Measurements from ENCODE around the gene STXBP5L.
"Not testable (repeated sequence)": the region's sequence is repeated elsewhere in the genome, so short reads cannot be mapped to it uniquely, and the experiment has no call there.

STXBP5L gene

GRCh38 chr3:121223116-121223515 lies 315.1 kb downstream of the STXBP5L start:
- DNase-seq (ENCODE audit: extremely low read depth in 1 of 2, low read depth in 1 of 2) = no peak

- DNase-seq (ENCODE audit: extremely low read depth in 1 of 2, low read depth in 1 of 2) = no peak
These were observed 321.0 kb downstream of the STXBP5L start for GRCh38 chr3:121228971-121229370.

- DNase-seq (ENCODE audit: extremely low read depth in 1 of 2, low read depth in 1 of 2) = not testable (repeated sequence)
These were observed 322.2 kb downstream of the STXBP5L start for GRCh38 chr3:121230194-121230593.

GRCh38 chr3:121231872-121232271 lies 323.9 kb downstream of the STXBP5L start:
- no peak for DNase-seq (ENCODE audit: extremely low read depth in 1 of 2, low read depth in 1 of 2)

GRCh38 chr3:121232309-121233225 lies 324.6 kb downstream of the STXBP5L start:
- no peak for DNase-seq (ENCODE audit: extremely low read depth in 1 of 2, low read depth in 1 of 2)

- DNase-seq (ENCODE audit: extremely low read depth in 1 of 2, low read depth in 1 of 2) = no peak
These were observed 335.2 kb downstream of the STXBP5L start for GRCh38 chr3:121243208-121243607.

- no peak for DNase-seq (ENCODE audit: extremely low read depth in 1 of 2, low read depth in 1 of 2)
These were observed 344.7 kb downstream of the STXBP5L start for GRCh38 chr3:121252676-121253075.

- no peak for DNase-seq (ENCODE audit: extremely low read depth in 1 of 2, low read depth in 1 of 2)
These were observed 361.4 kb downstream of the STXBP5L start for GRCh38 chr3:121269389-121269788.

GRCh38 chr3:121274411-121274810 lies 366.4 kb downstream of the STXBP5L start:
- no peak for DNase-seq (ENCODE audit: extremely low read depth in 1 of 2, low read depth in 1 of 2)

- DNase-seq (ENCODE audit: extremely low read depth in 1 of 2, low read depth in 1 of 2) = no peak
These were observed 387.4 kb downstream of the STXBP5L start for GRCh38 chr3:121295452-121295851.

GRCh38 chr3:121295979-121296378 lies 388.0 kb downstream of the STXBP5L start:
- DNase-seq (ENCODE audit: extremely low read depth in 1 of 2, low read depth in 1 of 2) = no peak

GRCh38 chr3:121324320-121324719 lies 416.3 kb downstream of the STXBP5L start:
- DNase-seq (ENCODE audit: extremely low read depth in 1 of 2, low read depth in 1 of 2) = no peak

GRCh38 chr3:121330118-121330517 lies 422.1 kb downstream of the STXBP5L start:
- no peak for DNase-seq (ENCODE audit: extremely low read depth in 1 of 2, low read depth in 1 of 2)

- no peak for DNase-seq (ENCODE audit: extremely low read depth in 1 of 2, low read depth in 1 of 2)
These were observed 422.6 kb downstream of the STXBP5L start for GRCh38 chr3:121330634-121331033.

- DNase-seq (ENCODE audit: extremely low read depth in 1 of 2, low read depth in 1 of 2) = not testable (repeated sequence)
These were observed 448.0 kb downstream of the STXBP5L start for GRCh38 chr3:121355960-121356359.

- DNase-seq (ENCODE audit: extremely low read depth in 1 of 2, low read depth in 1 of 2) = no peak
These were observed 454.2 kb downstream of the STXBP5L start for GRCh38 chr3:121362035-121362734.

- not testable (repeated sequence) for DNase-seq (ENCODE audit: extremely low read depth in 1 of 2, low read depth in 1 of 2)
These were observed 480.3 kb downstream of the STXBP5L start for GRCh38 chr3:121388308-121388707.

GRCh38 chr3:121395967-121396366 lies 488.0 kb downstream of the STXBP5L start:
- not testable (repeated sequence) for DNase-seq (ENCODE audit: extremely low read depth in 1 of 2, low read depth in 1 of 2)

GRCh38 chr3:121398051-121398450 lies 490.0 kb downstream of the STXBP5L start:
- DNase-seq (ENCODE audit: extremely low read depth in 1 of 2, low read depth in 1 of 2) = not testable (repeated sequence)

- DNase-seq (ENCODE audit: extremely low read depth in 1 of 2, low read depth in 1 of 2) = no peak
These were observed 491.8 kb downstream of the STXBP5L start for GRCh38 chr3:121399820-121400219.

- no peak for DNase-seq (ENCODE audit: extremely low read depth in 1 of 2, low read depth in 1 of 2)
These were observed 497.6 kb downstream of the STXBP5L start for GRCh38 chr3:121405631-121406030.

GRCh38 chr3:121411523-121411922 lies 503.5 kb downstream of the STXBP5L start:
- DNase-seq (ENCODE audit: extremely low read depth in 1 of 2, low read depth in 1 of 2) = no peak
